K562 treated with DMSO at 1 percent for 48 hours (cell line): ENCODE measurements around the gene HBA2. TPM values are rescaled to one million over a fixed set of nuclear protein-coding genes. Genes with fewer than 3 reads are reported as not detected.

Experiments
- total RNA-seq: library from RNA; unstranded; fragments of 300-600 nt; gene quantifications from 2 replicates; pipeline ENCODE4 v1.2.3, GENCODE V29; 2022; ENCODE audit warnings: low replicate concordance; ENCODE audit errors: extremely low read depth

HBA2 gene
- total RNA-seq = not detected in 2 replicates

GRCh38 chr16:172374-172941 lies at the start of gene HBA2:
Gene HBA2, plus strand, starts transcription at chr16:172876. Its CDS starts 37 bp downstream, at chr16:172913.

GRCh38 chr16:152141-153128 lies 20.2 kb upstream of the HBA2 start, which contains the start of gene HBZ:
Gene HBZ, plus strand, starts transcription at chr16:152644. Its CDS starts 266 bp downstream, at chr16:152910.

GRCh38 chr16:165539-166374 lies 6.9 kb upstream of the HBA2 start, which contains the start of gene HBM:
Gene HBM, plus strand, starts transcription at chr16:165978. Its CDS starts 20 bp downstream, at chr16:165998.

GRCh38 chr16:176477-177382 lies 4.1 kb downstream of the HBA2 start, which contains the start of gene HBA1:
Gene HBA1, plus strand, starts transcription at chr16:176680. Its CDS starts 37 bp downstream, at chr16:176717.

GRCh38 chr16:180101-180675 lies 7.5 kb downstream of the HBA2 start, which contains the start of gene HBQ1:
Gene HBQ1, plus strand, starts transcription at chr16:180459. Its CDS starts 28 bp downstream, at chr16:180487.

Other genes starting within 250 kb of the HBA2 start
- gene POLR3K, start 119.3 kb upstream of the HBA2 start, total RNA-seq = not detected in 2 replicates
- gene SNRNP25, start 119.0 kb upstream of the HBA2 start, total RNA-seq = not detected in 2 replicates
- not detected in 2 replicates for gene RHBDF1, start 100.2 kb upstream of the HBA2 start, total RNA-seq
- gene MPG, start 94.7 kb upstream of the HBA2 start, total RNA-seq = not detected in 2 replicates
- gene NPRL3, start 34.2 kb upstream of the HBA2 start, total RNA-seq = not detected in 2 replicates
- not detected in 2 replicates for gene HBZ, start 20.2 kb upstream of the HBA2 start, total RNA-seq
- gene HBM, start 6.9 kb upstream of the HBA2 start, total RNA-seq = not detected in 2 replicates
- gene HBA1, start 3.8 kb downstream of the HBA2 start, total RNA-seq = not detected in 2 replicates
- not detected in 2 replicates for gene HBQ1, start 7.6 kb downstream of the HBA2 start, total RNA-seq
- gene LUC7L, start 56.6 kb downstream of the HBA2 start, total RNA-seq = not detected in 2 replicates
- gene FAM234A, start 61.9 kb downstream of the HBA2 start, total RNA-seq = not detected in 2 replicates
- gene RGS11, start 103.1 kb downstream of the HBA2 start, total RNA-seq = not detected in 2 replicates
- gene ARHGDIG, start 107.7 kb downstream of the HBA2 start, total RNA-seq = not detected in 2 replicates
- gene PDIA2, start 110.3 kb downstream of the HBA2 start, total RNA-seq = not detected in 2 replicates
- gene AXIN1, start 179.8 kb downstream of the HBA2 start, total RNA-seq = not detected in 2 replicates
- gene MRPL28, start 197.7 kb downstream of the HBA2 start, total RNA-seq = not detected in 2 replicates
- gene PGAP6, start 209.1 kb downstream of the HBA2 start, total RNA-seq = not detected in 2 replicates
- not detected in 2 replicates for gene NME4, start 224.3 kb downstream of the HBA2 start, total RNA-seq
- gene DECR2, start 229.0 kb downstream of the HBA2 start, total RNA-seq = not detected in 2 replicates